ENCODE results near the gene GUCY1A2. TPM values are rescaled to one million over a fixed set of nuclear protein-coding genes. Genes with fewer than 3 reads are reported as not detected.
"Not testable (repeated sequence)": the region's sequence is repeated elsewhere in the genome, so short reads cannot be mapped to it uniquely, and the experiment has no call there.

GUCY1A2 gene
- total RNA-seq, 2 donors from 2014 or later, result 4.4 to 6.3 TPM

DNA sequence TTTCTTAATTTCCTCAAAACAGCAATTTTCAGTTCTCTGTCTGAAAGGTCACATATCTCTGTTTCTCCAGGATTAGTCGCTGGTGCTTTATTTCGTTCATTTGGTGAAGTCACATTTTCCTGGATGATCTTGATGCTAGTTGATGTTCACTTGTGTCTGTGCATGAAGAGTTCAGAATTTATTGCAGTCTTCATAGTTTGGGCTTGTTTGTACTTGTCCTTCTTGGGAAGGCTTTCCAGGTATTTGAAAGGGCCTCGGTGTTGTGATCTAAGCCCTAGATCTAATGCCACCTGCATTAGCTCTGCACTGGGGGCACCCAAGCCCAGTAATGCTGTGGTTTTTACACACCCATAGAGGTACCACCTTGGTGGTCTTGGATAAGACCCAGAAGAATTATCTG is 228.9 kb downstream of the GUCY1A2 start:
- H3K36me3 ChIP-seq (replicated peaks in 1 of 2; ENCODE audit: insufficient read depth in 1 of 2, low read depth in 2 of 2), result no peaks in the 10 kb centered on the region
- H3K4me3 ChIP-seq, result no peak overlapping the region
- ATAC-seq, result no peak
- H3K27ac ChIP-seq, result no peak overlapping the region
- no peaks in the 10 kb centered on the region for H3K9me3 ChIP-seq
- intact Hi-C loops (cut with DNase I), result no loop called here
- TF ChIP-seq, protein P1, sequence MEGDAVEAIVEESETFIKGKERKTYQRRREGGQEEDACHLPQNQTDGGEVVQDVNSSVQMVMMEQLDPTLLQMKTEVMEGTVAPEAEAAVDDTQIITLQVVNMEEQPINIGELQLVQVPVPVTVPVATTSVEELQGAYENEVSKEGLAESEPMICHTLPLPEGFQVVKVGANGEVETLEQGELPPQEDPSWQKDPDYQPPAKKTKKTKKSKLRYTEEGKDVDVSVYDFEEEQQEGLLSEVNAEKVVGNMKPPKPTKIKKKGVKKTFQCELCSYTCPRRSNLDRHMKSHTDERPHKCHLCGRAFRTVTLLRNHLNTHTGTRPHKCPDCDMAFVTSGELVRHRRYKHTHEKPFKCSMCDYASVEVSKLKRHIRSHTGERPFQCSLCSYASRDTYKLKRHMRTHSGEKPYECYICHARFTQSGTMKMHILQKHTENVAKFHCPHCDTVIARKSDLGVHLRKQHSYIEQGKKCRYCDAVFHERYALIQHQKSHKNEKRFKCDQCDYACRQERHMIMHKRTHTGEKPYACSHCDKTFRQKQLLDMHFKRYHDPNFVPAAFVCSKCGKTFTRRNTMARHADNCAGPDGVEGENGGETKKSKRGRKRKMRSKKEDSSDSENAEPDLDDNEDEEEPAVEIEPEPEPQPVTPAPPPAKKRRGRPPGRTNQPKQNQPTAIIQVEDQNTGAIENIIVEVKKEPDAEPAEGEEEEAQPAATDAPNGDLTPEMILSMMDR (IDR thresholded peaks at IDR 0.05), result no peak
- TF ChIP-seq POLR2A (IDR thresholded peaks at IDR 0.05), result no peak
- H3K27me3 ChIP-seq, result no peaks in the 10 kb centered on the region
- DNase-seq, result no peak
- no peaks in the 10 kb centered on the region for H3K4me1 ChIP-seq
- whole genome bisulfite sequencing, 2 donors, result 92 to 93% methylated on average over 3 of the region's 3 CpGs

DNA sequence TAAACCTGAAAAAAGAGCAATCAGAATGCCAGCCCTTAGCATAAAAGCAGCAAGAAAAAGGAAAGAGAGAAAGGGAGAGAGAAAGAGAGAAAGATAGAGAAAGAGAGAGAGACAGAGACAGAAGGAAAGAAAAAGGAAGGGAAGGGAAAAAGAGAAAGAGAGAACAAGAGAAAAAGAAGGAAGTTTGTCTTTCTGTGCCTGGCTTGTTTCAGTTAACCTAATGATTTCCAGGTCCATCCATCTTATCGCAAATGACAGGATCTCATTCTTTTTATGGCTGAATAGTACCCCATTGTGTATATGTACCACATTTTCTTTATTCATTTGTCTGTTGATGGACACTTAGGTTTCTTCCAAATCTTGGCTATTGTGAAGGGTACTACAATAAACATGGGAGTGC is 230.8 kb downstream of the GUCY1A2 start:
- Histone ChIP-seq H3K9me3 (no peaks in the 10 kb centered on the region), H3K27ac (no peak overlapping the region), H3K4me1 (no peaks in the 10 kb centered on the region), H3K4me3 (no peak overlapping the region), H3K36me3 (replicated peaks in 1 of 2; ENCODE audit: insufficient read depth in 1 of 2, low read depth in 2 of 2) (peaks cover 0 to under 1% of the 10 kb centered on the region in 2 donors), H3K27me3 (no peaks in the 10 kb centered on the region)
- intact Hi-C loops (cut with DNase I), result no loop called here
- no peak for ATAC-seq
- 82 to 92% methylated on average over 1 of the region's 1 CpG for WGBS, 2 donors
- TF ChIP-seq, protein P1 (IDR thresholded peaks at IDR 0.05), result no peak
- no peak for TF ChIP-seq POLR2A (IDR thresholded peaks at IDR 0.05)
- DNase-seq, result no peak

DNA sequence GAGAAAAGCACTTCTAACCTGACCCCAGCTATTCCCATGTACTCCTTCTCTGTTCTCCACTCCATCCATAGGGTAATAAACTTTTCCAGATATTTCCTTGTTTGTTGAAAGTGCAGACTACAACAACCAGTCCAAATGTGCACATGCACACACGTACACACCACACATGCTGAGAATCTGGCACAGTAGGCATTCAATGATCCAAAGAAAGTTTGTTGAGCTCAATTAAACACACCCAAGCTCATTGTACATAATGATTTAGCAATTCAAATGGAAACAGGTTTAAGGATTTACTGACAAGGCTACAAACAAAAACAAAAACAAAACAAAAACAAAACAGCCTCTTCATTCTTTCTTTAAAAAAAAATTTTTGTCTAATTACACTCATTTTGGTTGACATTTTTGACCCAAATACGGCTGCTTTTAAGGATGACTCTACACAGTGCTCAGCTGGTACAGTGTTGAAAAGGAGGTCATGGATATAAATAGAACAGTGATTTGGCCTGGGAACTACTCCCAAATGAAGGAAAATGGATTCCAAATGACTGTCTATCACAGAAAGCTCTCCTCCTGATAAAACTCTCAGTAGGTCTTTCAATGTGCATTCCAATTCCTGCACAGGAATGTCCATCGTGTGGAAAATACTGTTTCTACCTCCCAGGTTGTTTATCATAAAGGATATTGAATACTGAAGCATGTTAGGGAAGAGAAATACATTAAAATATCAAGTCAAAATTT is 232.2 kb downstream of the GUCY1A2 start:
- TF ChIP-seq, protein P1 (IDR thresholded peaks at IDR 0.05), result no peak
- no peak for TF ChIP-seq POLR2A (IDR thresholded peaks at IDR 0.05)
- intact Hi-C loops (cut with DNase I), result no loop called here
- Histone ChIP-seq H3K27ac (no peak overlapping the region), H3K4me3 (no peak overlapping the region), H3K27me3 (no peaks in the 10 kb centered on the region), H3K4me1 (no peaks in the 10 kb centered on the region), H3K9me3 (no peaks in the 10 kb centered on the region), H3K36me3 (replicated peaks in 1 of 2; ENCODE audit: insufficient read depth in 1 of 2, low read depth in 2 of 2) (peaks cover 0 to 1% of the 10 kb centered on the region in 2 donors)
- WGBS, 2 donors, result 51 to 56% methylated on average over 3 of the region's 3 CpGs
- ATAC-seq (peak; percentile 56), DNase-seq (no peak)

DNA sequence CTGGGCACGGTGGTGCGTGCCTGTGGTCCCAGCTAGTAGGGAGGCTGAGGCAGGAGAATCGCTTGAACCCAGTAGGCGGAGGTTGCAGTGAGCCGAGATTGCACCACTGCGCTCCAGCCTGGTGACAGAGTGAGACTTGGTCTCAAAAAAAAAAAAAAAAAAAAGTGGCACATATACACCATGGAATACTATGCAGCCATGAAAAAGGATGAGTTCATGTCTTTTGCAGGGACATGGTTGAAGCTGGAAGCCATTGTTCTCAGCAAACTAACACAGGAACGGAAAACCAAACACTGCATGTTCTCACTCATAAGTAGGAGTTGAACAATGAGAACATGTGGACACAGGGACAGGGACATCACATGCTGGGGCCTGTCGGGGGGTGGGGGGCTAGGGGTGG is 241.0 kb downstream of the GUCY1A2 start:
- H3K27me3 ChIP-seq; DNase-seq; H3K36me3 ChIP-seq (replicated peaks in 1 of 2; ENCODE audit: insufficient read depth in 1 of 2, low read depth in 2 of 2); ATAC-seq; intact Hi-C loops (cut with DNase I); H3K4me1 ChIP-seq; H3K27ac ChIP-seq; H3K9me3 ChIP-seq; H3K4me3 ChIP-seq: not testable (repeated sequence)
- 93 to 95% methylated on average over 8 of the region's 8 CpGs for WGBS, 2 donors

DNA sequence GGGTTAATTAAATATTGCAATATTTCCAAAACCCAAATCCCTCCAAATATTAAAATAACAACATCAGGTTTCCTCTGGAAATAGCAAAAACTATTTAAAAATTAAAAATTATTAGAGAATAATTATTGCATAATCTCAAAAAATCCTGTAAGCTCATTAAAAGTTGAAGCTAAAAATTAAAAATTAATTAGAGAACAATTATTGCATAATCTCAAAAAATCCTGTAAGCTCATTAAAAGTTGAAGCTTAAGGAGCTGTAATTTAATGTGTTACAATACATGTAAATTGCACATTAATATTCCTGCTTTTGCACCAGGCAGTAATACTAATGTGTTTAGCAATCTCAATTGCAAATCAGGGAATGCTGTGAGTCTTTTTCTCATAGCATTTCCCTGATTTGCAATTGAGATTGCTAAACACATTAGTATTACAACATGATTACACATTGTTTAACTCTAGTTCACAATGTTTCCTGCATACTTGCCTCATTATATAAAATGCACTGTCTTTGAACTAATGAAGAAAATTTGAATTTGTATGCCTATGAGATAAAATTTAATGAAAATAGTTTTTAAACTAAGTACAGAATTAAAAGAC is 247.7 kb downstream of the GUCY1A2 start:
- Histone ChIP-seq H3K4me1 (peaks cover 4% of the 10 kb centered on the region), H3K27me3 (no peaks in the 10 kb centered on the region), H3K9me3 (no peaks in the 10 kb centered on the region), H3K4me3 (no peak overlapping the region), H3K27ac (no peak overlapping the region), H3K36me3 (replicated peaks in 1 of 2; ENCODE audit: insufficient read depth in 1 of 2, low read depth in 2 of 2) (no peaks in the 10 kb centered on the region)
- ATAC-seq, result no peak
- intact Hi-C loops (cut with DNase I), result no loop called here
- TF ChIP-seq POLR2A (IDR thresholded peaks at IDR 0.05), result no peak
- TF ChIP-seq, protein P1 (IDR thresholded peaks at IDR 0.05), result no peak
- DNase-seq, result no peak

All from body of pancreas (tissue), 4 donors.